Prostate gland (tissue), 2 donors: Measurements from ENCODE around the gene TAGLN. TPM values are rescaled to one million over a fixed set of nuclear protein-coding genes. Genes with fewer than 3 reads are reported as not detected.

Experiments
- DNase-seq: peaks from one replicate; pipeline ENCODE4 v3.0.0-alpha.2; 2019; ENCODE audit warnings: low spot score
- H3K27ac ChIP-seq, 2 donors: fragments of 200-600 bp; sonication (generic); 2 replicates each; pipeline ENCODE4 v1.5.1; 2017 to 2019
- H3K27me3 ChIP-seq: fragments of 200-600 bp; sonication (generic); replicated peaks from 2 replicates; pipeline ENCODE4 v1.5.1; 2019; ENCODE audit not compliant: insufficient read depth
- H3K36me3 ChIP-seq, 2 donors: fragments of 200-600 bp; sonication (generic); 1 replicate in 1 of 2; 2 replicates in 1 of 2; pipeline versions ENCODE4 v1.5.1 to v1.8.1; 2017 to 2019
- H3K4me1 ChIP-seq: fragments of 200-600 bp; sonication (generic); replicated peaks from 2 replicates; pipeline ENCODE4 v1.5.1; 2019
- H3K4me3 ChIP-seq, 2 donors: fragments of 200-600 bp; sonication (generic); 2 replicates each; pipeline ENCODE4 v1.5.1; 2017 to 2019
- H3K9me3 ChIP-seq: fragments of 200-600 bp; sonication (generic); 2 replicates; pipeline ENCODE4 v1.5.1; 2017
- POLR2A ChIP-seq: fragments of 450-650 bp; IDR thresholded peaks from one replicate; pipeline ENCODE4 v1.6.1; 2016; ENCODE audit warnings: antibody characterized with exemption, mild to moderate bottlenecking
- POLR2AphosphoS5 ChIP-seq: sonication (generic); formaldehyde crosslinking; IDR thresholded peaks from one replicate; pipeline ENCODE4 v1.6.1; 2017; ENCODE audit warnings: antibody characterized with exemption
- WGBS: methylation state at CpG from one replicate; pipeline ENCODE4 v1.1.5; 2018; 5-methylcytosine and 5-hydroxymethylcytosine counted together
- intact Hi-C: fragments of 100-400 bp; cut with DNase I; formaldehyde crosslinking; loops from one replicate; pipeline ENCODE4 v1.14.2; 2022
- total RNA-seq, 2 donors: library from RNA; depleted of rRNA; stranded (reverse); fragments of >200 nt; gene quantifications; one replicate each; pipeline ENCODE4 v1.1.0, GENCODE V29; 2016
- TF ChIP-seq, protein P1 (sequence below), 4 experiments: fragments of 200-600 bp in 2 of 4; fragments of 450-650 bp in 2 of 4; sonication (generic) in 2 of 4; IDR thresholded peaks; 1 replicate in 3 of 4; 2 replicates in 1 of 4; pipeline ENCODE4 v1.5.1; 2016 to 2019; ENCODE audit warnings: antibody characterized with exemption in 4 of 4, mild to moderate bottlenecking in 2 of 4, moderate library complexity in 2 of 4

TAGLN gene
- total RNA-seq, 2 donors from 2014 or later: 2,153 to 2,440 TPM

DNA sequence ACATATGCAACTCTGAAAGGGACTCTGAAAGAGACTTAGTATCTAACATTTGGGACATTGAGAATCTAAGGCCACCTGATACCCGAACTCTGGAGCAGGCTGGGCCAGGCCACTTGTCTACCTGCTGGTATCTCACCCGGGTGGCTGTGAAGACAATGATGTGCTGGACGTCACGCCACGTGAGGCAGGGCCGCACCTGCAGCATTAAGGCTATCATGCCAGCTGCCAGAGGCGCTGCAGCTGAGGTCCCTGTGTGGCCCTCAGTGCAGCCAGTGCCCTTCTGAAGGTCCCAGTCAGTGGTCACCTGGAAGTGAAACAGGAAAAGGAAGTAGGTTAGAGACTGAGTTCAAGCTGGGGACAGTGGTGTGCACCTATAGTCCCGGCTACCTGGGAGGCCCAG, 20.3 kb downstream of the TAGLN start:
- Histone ChIP-seq H3K27me3 (no peaks in the 10 kb centered on the region), H3K27ac (peak overlapping the region; percentile 62 to 78), H3K4me3 (no peak overlapping the region), H3K4me1 (peaks cover 6% of the 10 kb centered on the region), H3K9me3 (no peaks in the 10 kb centered on the region), H3K36me3 (peaks cover 5 to 6% of the 10 kb centered on the region in 2 donors)
- TF ChIP-seq POLR2A (no peak), POLR2AphosphoS5 (no peak)
- TF ChIP-seq, protein P1, sequence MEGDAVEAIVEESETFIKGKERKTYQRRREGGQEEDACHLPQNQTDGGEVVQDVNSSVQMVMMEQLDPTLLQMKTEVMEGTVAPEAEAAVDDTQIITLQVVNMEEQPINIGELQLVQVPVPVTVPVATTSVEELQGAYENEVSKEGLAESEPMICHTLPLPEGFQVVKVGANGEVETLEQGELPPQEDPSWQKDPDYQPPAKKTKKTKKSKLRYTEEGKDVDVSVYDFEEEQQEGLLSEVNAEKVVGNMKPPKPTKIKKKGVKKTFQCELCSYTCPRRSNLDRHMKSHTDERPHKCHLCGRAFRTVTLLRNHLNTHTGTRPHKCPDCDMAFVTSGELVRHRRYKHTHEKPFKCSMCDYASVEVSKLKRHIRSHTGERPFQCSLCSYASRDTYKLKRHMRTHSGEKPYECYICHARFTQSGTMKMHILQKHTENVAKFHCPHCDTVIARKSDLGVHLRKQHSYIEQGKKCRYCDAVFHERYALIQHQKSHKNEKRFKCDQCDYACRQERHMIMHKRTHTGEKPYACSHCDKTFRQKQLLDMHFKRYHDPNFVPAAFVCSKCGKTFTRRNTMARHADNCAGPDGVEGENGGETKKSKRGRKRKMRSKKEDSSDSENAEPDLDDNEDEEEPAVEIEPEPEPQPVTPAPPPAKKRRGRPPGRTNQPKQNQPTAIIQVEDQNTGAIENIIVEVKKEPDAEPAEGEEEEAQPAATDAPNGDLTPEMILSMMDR (IDR thresholded peaks at IDR 0.05): no peak
- intact Hi-C loops: no loop called here
- no peak for DNase-seq
- 86% methylated on average over 8 of the region's 8 CpGs for WGBS

DNA sequence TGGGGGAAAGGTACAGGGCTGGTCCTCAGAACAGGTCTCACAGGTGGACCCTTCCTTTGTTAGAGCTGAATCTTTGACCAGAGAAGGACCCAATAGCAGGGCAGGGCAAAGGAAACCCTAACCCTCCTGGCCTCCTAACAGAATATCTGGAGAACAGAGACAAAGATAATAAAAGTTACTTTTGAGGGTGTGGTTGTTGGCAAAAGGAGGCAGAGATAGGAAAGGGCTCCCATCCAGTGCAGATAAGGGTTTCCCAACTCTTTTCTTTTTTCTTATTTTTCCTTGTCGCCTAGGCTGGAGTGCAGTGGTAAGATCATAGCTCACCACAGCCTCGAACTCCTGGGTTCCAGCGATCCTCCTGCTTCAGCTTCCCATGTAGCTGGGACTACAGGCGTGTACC, 20.8 kb downstream of the TAGLN start:
- WGBS: 91% methylated on average over 4 of the region's 4 CpGs
- intact Hi-C loops: loop anchor here (2.0 to 5.0 kb wide), 2 partner anchors 21 to 338 kb away; partner anchors contain the start of gene TAGLN
- Histone ChIP-seq H3K27ac (peak overlapping the region; percentile 62 to 78), H3K27me3 (no peaks in the 10 kb centered on the region), H3K9me3 (no peaks in the 10 kb centered on the region), H3K36me3 (peaks cover 5 to 6% of the 10 kb centered on the region in 2 donors), H3K4me1 (peaks cover 6% of the 10 kb centered on the region), H3K4me3 (no peak overlapping the region)
- TF ChIP-seq POLR2A (no peak), POLR2AphosphoS5 (no peak)
- TF ChIP-seq, protein P1 (IDR thresholded peaks at IDR 0.05): no peak
- DNase-seq: no peak

DNA sequence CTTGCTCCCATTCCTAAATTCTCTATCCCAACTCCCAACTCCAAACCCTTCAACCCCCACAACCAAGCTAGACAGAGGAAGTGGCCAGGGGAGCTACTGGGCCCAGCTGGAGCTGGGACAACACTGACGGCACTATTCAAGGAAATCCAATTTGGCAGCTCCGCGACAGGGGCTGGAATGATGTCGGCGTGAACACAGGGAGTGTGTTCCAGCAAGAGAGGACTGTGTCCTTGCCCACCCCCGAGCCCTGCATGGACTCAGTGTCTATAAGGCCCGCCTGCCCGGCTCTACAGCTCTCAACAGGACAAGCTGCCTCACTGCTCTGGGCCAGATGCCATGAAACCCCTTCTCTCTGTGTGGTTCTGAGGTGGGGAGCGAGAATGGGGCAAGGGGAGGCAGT, 21.4 kb downstream of the TAGLN start:
- WGBS: 39% methylated on average over 9 of the region's 9 CpGs
- H3K9me3 ChIP-seq: no peaks in the 10 kb centered on the region
- peaks cover 5 to 6% of the 10 kb centered on the region in 2 donors for H3K36me3 ChIP-seq
- intact Hi-C loops: loop anchor here (2.0 to 5.0 kb wide), 2 partner anchors 22 to 338 kb away; partner anchors contain the start of gene TAGLN
- H3K4me1 ChIP-seq: peaks cover 6% of the 10 kb centered on the region
- H3K27me3 ChIP-seq: no peaks in the 10 kb centered on the region
- H3K27ac ChIP-seq: peak overlapping the region; percentile 62 to 78
- TF ChIP-seq POLR2A: no peak
- TF ChIP-seq, protein P1 (IDR thresholded peaks at IDR 0.05): no peak
- no peak for TF ChIP-seq POLR2AphosphoS5
- DNase-seq: no peak
- no peak overlapping the region for H3K4me3 ChIP-seq

DNA sequence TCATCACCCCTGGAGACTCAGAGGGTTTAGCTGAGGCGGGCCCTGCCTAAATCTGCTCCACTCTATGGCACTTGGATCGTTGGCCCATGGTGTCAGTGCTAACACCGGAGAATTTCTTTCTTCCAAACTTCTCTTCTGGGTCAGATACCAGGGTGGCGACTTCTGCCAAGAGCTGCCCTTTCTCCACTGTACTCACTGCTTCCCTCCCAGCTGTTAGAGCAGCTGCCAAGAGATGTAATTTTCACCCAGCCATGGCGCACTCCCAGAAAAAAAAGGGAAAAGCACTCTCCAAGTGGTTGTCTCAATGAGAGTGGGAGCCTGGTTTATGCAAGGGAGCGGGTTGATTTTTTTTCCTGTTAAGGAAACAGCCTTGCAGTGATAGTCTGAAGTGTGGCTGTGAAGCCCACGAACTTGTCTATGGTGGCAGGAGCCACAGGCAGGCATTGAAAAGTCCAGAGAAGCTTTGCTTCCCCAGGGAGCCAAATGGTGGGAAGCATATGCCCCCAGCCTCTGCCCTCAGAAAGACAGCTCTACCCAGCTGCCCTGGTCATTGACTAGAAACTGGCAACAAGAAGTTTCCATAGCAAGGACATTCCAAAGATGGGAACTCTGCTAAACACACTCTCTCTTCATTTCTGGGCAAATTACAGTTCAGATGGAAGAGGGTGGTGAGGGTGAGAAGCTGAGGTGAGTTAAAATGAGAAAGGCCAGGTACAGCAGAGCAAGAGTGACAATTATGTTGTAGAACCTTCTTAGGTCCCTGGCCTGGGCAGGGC, 22.0 kb downstream of the TAGLN start:
- WGBS: 57% methylated on average over 7 of the region's 7 CpGs
- no peaks in the 10 kb centered on the region for H3K9me3 ChIP-seq
- no peaks in the 10 kb centered on the region for H3K27me3 ChIP-seq
- no peak for DNase-seq
- H3K4me1 ChIP-seq: peaks cover 6% of the 10 kb centered on the region
- intact Hi-C loops: loop anchor here (2.0 to 5.0 kb wide), 2 partner anchors 22 to 339 kb away; partner anchors contain the start of gene TAGLN
- peaks cover 5 to 6% of the 10 kb centered on the region in 2 donors for H3K36me3 ChIP-seq
- peak overlapping the region; percentile 62 to 78 for H3K27ac ChIP-seq
- H3K4me3 ChIP-seq: no peak overlapping the region
- TF ChIP-seq POLR2AphosphoS5 (no peak), POLR2A (no peak)
- TF ChIP-seq, protein P1 (IDR thresholded peaks at IDR 0.05): no peak
